Activated gamma-delta T cell (primary cell): Measurements from ENCODE around the gene BRIP1.
"Not testable (repeated sequence)": the region's sequence is repeated elsewhere in the genome, so short reads cannot be mapped to it uniquely, and the experiment has no call there.

ENCODE experiments used
- DNase-seq: peaks from one replicate; lab custom pipeline; 2025; lab: John Stamatoyannopoulos, UW

BRIP1 gene

DNA sequence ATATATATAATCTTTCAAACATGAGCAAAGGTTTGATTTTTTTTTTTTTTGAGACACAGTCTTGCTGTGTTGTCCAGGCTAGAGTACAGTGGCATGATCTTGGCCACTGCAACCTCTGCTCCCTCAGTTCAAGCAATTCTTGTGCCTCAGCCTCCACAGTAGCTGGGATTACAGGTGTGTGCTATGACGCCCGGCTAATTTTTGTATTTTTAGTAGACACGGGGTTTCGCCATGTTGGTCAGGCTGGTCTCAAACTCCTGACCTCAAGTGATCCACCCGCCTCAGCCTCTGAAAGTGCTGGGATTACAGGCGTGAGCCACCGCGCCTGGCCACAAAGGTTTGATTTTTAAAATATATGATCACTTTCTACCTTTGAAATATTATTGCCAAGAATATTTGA is 135.5 kb downstream of the BRIP1 start:
- DNase-seq: not testable (repeated sequence)

DNA sequence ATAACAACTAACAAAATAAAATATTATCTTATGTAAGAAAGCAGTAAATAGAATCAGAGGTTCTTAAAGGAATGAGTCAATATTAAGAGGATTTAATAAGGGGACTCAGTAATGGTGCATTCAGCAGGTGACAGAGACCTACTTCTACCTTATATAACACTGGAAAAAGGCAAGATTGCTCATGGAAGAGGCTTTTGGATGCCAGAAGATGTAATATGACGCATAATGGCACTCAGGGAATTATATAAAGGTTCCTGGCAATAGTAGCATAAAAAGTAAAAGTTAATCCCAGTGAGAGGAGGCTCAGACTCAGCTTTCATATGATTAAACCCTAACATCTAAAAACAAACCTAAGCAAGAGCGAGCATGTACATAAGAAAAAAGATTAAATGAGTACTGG is 136.4 kb downstream of the BRIP1 start:
- DNase-seq: no peak

DNA sequence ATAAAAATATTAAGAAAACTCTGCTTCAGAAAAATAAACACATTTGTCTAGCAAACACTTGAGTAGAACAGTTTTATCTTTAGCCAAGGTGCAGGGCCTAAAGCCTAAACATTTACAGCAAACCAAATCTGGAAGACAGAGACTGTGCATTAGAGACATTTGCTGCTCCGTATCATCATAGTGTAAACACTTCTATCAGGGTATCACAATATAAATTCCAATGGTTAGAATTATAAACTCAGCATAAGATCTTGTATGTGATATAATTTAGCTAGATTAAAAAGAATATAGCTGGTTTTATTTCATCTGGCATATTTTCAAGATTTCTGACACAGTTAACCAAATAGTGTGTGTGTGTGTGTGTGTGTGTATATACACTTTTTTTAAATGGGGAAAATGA is 138.6 kb downstream of the BRIP1 start:
- DNase-seq: no peak

DNA sequence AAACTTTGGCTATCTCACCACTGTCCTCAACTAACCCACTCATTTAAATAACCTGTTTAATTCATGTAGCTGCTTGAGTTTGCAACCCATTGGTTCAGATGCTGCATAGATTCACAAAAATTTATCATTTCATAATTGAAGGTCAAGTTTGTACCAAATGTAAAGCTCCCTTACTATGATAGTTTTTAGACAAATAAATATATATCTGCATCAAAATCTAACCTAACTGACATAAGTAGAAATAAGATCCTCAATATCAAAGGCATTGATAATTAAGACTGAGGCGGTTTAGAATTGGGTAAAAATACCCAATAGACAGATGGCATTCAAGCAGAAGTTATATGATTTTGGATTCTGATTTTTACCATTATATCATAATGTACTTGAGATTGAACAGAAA is 139.4 kb downstream of the BRIP1 start:
- no peak for DNase-seq

DNA sequence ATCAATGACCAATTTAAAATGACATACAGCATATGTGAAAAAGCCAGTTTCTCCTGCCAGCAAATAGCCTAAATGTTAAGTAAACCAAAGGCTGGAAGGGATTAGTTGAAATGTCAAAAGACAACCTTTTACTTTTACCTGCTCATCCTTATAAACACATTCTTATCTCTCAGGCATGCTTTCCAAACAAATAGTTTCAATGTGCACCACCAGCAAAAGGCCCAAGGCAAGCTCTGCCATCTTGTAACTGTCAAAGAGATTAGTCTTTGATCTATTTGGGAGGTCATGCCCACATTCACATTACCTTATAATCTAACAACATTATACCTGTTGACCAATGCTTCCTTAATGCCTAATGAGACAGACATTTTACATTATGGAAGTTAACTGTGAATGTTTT is 140.1 kb downstream of the BRIP1 start:
- DNase-seq: no peak

DNA sequence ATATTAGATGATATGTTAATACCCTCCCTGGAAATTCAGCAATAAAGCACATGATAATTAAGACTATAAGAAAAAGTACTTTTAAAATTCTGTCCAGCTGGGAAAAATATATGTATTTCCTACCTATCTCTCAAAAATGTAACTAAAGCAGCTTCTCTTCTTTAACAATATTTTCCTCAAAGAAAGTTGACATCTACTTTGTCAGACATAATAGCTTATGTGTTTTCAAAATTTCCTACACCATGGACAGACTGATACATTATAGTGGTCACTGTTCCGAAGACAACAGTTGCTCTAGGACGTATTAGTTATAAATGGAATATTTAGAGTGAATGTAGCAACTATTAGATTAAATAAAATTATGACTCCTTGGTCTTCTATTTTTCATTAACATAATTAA is 140.9 kb downstream of the BRIP1 start:
- no peak for DNase-seq

DNA sequence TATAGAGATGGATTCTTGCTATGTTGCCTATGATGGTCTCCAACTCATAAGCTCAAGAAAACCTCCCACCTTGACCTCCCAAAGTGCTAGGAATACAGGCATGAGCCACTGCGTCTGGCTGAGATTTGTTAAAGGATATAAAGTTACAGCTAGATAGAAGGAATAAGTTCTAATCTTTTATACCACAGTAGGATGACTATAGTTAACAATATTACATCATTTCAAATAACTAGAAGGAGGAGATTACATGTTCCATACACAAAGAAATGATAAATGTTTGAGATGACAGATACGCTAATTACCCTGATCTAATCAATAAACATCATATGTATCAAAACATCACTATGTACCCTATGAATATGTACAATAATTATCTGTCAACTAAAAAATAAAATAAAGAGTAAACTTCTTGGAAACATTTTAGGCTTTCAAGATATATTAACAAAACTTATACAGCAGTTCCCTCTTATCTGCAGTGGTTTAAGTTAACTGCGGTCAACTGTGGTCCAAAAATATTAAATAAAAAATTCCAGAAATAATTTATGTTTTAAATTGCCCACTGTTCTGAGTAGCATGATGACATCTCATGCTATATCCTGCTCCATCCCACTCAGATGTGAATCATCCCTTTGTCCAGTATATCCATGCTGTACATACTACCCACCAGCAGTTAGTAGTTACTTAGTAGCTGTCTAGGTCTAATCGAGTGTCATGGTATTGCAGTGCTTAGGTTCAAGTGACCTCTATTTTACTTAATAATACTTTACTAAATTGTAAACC is 143.1 kb downstream of the BRIP1 start:
- no peak for DNase-seq

DNA sequence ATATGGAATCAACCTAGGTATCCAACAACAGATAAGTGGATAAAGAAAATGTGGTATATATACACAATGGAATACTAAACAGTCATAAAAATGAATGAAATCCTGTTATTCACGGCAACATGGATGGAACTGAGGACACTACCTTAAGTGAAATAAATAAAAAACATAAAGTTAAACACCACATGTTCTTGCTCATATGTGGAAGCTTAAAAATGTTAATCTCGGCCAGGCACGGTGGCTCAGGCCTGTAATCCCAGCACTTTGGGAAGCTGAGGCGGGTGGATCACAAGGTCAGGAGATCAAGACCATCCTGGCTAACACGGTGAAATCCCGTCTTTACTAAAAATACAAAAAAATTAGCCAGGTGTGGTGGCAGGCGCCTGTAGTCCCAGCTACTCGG is 144.1 kb downstream of the BRIP1 start:
- DNase-seq: not testable (repeated sequence)

DNA sequence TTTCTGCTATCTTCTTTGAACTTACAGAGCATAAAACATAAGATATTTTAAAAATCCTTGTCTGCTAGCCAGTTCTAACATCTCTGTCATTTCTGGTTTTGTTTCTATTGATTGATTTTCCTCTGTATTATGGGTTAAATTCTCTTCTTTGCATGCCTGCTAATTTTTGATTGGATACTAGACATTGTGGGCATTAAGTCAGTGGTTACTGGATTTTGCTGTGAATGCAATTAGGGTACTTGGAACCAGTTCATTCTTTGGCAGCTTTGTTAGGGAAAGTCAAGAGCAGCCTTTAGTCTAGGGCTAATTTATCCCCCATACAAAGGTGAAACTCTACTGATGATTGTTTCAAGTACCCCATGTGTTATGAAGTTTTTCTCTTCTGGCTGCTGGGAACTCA is 145.3 kb downstream of the BRIP1 start:
- no peak for DNase-seq

DNA sequence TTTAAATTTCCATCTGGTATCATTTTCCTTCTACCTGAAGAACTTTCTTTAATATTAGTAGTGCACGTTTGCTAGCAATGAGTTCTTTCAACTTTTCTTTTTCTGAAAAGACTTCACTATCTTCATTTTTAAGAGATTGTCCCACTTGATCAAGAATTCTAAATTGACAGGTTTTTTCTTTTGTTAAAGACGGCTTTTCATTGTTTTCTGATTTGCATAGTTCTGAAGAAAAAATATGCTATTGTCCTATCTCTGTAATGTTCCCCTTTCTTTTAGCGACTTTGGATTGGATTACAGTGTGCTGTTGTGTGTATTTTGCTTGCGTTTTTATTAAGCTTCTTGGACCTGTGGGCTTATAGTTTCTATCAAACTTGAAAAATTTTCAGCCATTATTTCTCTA is 146.0 kb downstream of the BRIP1 start:
- DNase-seq: no peak

DNA sequence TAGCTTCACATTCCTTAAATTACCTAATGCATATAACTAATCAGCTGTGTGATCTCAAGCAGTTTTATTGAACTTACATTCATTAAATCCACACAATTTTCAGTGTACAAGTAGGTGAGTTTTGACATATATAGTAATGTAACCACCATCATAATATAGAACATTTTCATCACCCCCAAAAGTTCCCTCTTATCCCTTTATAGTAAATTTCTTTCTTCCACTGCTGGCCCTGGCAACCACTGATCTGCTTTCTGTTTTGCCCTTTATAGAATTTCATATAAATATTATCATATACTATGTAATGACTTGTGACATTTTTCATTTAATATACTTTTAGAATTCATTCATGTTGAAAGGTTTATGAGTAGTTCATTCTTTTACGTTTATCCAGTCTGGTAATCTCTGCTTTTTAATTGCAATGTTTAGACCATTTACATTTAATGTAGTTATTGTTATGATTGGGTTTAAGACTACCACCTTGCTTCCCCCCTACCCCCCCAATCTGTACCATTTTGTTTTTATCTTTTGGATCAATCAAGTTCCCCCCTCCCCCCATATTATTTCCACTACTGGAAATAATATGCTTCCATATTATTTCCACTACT is 147.0 kb downstream of the BRIP1 start:
- no peak for DNase-seq

DNA sequence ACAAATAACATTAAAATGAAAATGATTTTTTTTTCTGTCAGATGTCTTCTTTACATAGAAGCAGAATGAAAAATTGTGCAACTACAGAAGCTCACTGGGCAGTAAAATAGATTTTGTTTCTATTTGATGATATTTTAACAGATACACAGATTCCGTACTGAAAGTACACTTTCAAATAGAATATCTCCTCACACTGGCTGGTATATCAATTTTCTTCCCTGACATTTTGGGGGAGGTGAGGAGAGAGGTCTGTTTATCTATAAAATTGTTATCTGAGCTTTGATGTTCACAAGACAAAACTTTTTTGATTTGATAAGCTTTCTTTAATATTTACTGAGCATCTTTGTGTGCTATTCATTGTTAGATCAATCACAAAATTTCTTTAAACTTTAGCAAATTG is 148.0 kb downstream of the BRIP1 start:
- no peak for DNase-seq

DNA sequence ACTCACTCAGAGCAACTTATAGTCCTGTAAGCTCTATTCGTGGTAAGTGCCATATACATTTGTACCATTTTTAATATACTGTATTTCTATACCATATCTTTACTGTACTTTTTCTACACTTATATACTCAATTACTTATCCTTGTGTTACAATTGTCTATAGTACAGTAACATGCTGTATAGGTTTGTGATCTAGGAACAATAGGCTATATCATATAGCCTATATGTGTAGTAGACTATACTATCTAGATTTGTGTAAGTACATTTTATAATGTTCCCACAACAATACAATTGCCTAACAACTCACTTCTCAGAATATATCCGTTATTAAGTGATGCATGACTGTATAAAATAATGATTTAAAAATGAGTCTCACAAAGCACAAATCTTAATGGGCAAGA is 149.0 kb downstream of the BRIP1 start:
- no peak for DNase-seq

DNA sequence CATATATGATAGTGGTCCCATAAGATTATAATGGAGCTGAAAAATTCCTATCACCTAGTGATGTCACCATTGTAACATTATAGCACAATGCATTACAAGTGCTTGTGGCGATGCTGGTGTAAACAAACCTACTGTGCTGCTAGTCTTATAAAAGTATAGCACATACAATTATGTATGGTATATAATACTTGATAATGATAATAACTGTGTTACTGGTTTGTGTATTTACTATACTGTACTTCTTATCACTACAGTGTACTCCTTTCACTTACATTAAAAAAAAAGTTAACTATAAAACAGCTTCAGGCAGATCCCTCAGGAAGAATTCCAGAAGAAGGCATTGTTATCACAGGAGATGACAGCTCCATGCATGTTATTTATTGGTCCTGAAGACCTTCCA is 150.3 kb downstream of the BRIP1 start:
- no peak for DNase-seq

DNA sequence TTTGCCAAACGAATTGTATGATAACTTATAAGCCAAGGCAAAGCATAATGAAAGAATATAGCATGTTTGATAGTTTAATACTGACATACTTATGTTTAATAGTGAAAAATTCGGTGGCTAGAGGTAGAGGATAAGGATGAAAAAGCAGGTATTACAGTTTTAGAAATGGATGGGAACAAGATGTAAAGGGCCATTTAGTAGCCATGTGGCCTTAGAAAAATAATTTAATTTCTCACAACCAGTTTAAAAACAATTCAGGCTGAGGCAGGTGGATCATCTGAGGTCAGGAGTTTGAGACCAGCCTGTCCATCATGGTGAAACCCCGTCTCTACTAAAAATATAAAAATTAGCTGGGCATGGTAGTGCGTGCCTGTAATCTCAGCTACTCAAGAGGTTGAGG is 152.8 kb downstream of the BRIP1 start:
- DNase-seq: no peak

DNA sequence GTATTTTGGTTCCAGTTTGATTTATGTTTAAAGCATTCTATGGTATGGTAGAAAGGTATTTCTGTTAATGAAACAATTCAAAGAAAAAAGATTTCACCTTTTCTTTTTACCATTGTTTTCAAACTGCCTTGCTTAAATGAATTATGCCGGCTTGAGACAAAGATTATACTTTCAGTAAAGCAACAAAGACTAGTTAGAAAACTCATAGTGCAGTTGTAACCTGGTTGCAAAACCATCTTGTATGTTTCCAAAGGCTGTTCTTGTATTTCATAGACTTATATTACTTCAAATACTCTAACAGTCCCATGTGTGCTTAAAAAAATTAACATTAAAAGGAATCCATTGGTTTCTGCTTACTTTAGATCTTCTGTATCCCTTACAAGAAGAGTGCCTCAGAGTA is 153.8 kb downstream of the BRIP1 start:
- DNase-seq: no peak

DNA sequence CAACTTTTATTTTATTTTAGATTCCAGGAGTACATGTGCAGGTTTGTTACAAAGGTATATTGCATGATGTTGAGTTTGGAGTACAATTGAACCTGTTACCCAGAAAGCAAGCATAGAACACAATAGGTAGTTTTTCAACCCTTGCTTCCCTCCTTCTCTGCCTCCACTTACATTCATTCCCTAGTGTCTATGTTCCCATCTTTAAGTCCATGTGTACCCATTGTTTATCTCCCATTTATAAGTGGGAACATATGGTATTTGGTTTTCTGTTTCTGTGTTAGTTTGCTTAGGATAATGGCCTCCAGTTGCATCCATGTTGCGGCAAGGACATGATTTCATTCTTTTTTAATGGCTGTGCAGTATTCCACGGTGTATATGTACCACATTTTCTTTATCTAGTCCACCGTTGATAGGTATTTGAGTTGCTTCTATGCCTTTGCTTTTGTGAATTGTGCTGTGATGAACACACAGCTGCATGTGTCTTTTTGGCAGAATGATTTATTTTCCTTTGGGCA is 158.3 kb downstream of the BRIP1 start:
- no peak for DNase-seq

DNA sequence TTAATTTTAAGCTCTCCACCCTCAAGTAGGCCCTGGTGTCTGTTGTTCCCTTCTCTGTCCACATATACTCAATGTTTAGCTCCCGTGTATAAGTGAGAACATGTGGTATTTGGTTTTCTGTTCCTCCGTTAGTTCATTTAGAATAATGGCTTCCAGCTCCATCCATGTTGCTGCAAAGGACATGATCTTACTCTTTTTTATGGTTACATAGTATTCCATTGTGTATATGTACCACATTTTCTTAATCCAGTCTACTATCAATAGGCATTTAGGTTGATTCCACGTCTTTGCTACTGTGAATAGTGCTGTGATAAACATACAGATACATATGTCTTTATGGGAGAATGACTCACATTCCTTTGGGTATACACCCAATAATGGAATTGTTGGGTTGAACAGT is 160.9 kb downstream of the BRIP1 start:
- no peak for DNase-seq

DNA sequence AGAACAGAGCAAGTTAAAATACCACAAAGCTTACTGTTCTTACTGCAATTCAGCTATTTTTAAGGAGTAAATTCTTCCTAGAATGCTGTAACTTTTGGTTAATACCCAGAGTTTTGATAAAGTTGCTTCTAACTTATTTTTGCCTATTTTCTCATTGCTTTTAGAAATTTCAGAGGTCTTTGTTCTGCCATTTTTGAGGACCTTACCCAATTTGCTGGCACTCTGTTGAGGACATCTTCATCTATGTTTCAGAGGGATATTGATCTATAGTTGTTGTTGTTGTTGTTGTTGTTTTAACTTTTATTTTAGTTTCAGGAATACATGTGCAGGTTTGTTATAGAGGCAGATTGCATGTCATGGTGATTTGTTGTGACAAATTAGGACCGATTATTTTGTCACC is 161.3 kb downstream of the BRIP1 start:
- DNase-seq: no peak

DNA sequence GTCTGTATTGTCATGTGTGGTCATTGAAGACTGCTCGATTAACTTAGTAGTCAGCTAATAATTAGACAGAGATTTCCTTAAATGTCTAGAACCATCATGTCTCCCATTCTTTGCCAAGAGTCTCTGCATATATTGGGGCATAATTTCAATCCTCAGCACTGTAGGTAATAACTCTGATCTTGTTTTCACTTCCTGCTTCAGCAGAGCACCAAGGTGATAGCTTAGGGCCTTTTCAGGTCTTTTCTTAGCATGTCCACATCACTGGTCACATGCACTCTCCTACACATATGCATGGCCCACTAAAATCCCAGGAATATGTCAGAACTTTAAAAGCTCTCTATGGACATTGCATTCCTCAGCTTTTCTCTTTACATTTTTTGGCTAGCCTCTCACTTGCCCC is 162.0 kb downstream of the BRIP1 start:
- DNase-seq: no peak

DNA sequence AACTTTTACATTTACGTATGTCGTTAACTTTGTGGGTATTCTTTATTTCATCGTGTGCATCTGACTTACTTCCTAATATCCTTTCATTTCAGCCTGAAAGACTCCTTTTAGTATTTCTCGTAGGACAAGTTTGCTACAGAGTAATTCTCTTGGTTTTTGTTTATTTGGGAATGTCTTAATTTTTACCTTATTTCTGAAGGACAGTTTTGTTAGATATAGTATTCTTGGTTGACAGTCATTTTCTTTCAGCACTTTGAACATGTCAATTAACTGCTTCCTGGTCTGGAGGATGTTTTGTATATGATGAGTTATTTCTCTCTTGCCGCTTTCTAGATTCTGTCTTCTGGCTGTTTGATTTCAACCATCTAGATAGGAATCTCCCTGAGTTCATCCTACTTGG is 163.1 kb downstream of the BRIP1 start:
- no peak for DNase-seq

DNA sequence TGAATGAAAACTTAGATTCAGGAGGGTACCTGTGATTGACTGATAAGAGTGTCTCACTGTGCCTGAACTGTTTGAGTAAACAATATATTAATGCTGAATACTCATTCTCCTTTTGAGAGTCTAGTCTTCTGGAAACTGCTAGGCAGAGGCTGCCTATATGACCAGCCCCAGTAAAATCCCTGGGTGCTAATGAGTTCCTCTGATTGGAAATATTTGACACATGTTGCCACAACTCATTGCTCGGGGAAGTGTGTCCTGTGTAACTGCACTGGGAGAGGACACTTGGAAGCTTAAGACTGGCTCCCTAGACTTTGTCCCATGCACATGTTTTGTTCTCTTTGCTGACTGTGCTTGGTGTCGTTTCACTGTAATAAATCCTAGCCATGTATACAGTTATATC is 163.6 kb downstream of the BRIP1 start:
- no peak for DNase-seq

DNA sequence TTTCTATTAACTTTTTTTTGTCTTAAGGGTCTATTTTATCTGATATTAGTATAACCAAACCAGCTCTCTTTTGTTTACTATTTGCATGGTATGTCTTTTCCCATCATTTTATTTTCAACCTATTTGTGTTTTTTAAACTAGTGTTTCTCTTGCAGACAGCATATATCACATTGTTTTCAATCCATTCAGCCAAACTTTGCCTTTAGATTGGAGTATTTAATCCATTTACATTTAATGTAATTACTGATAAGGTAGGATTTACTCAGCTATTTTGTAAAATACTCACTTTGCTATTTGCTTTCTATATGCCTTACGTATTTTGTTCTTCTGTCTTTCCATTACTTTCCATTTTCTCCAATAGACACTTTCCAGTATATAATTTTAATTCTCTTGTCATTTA is 164.3 kb downstream of the BRIP1 start:
- DNase-seq: no peak

DNA sequence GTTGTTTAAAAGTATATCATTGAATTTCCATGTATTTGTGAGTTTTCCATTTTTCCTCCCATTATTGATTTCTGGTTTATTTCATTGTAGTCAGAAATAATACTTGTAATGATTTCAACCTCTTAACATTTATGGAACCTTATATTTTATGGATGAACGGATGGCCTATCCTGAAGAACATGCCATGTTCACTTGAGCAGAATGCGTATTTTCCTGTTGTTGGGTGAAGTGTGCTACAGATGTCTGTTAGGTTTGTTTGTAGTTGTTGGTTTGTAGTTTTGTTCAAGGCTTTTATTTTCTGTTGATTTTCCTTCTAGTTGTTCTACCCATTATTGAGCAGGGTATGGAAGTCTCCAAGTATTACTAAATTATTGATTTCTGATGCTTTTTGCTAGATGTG is 165.1 kb downstream of the BRIP1 start:
- DNase-seq: no peak
